Activated naive CD4-positive, alpha-beta T cell treated with Interleukin-2 at 50 U/mL for 16 hours (primary cell): ENCODE results near the gene TDRD6.
"Not testable (repeated sequence)": the region's sequence is repeated elsewhere in the genome, so short reads cannot be mapped to it uniquely, and the experiment has no call there.

ENCODE experiments used
- DNase-seq: peaks from one replicate; pipeline ENCODE4 v3.0.0-alpha.2; 2020

Gene TDRD6

GRCh38 chr6:46688966-46689335 is 1.3 kb downstream of the TDRD6 start:
- no peak for DNase-seq

DNA sequence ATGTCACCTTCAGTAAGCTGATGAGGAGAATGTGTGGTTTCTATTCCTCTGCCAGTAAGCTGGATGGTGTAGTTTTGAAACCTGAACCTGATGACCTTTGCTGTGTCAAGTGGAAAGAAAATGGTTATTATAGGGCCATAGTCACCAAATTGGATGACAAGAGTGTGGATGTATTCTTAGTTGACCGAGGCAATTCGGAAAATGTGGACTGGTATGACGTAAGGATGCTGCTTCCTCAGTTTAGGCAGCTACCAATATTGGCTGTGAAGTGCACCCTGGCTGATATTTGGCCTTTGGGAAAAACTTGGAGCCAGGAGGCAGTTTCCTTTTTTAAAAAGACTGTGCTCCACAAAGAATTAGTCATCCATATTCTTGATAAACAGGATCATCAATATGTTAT is 2.0 kb downstream of the TDRD6 start:
- DNase-seq = no peak

DNA sequence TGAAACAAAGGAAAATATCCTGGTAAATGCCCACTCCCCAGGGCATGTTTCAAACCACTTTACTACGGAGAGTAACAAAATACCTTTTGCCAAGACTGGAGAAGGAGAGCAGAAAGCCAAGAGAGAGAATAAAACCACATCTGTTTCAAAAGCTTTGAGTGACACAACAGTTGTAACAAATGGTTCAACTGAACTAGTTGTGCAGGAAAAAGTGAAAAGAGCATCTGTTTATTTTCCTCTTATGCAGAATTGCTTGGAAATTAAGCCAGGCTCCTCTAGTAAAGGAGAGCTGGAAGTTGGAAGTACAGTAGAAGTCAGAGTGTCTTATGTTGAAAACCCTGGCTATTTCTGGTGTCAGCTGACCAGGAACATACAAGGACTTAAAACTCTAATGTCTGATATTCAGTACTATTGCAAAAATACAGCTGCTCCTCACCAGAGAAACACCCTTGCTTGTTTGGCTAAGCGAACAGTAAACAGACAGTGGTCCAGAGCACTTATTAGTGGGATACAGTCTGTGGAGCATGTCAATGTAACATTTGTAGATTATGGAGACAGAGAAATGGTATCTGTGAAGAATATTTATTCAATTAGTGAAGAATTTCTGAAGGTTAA is 2.6 kb downstream of the TDRD6 start:
- no peak for DNase-seq

DNA sequence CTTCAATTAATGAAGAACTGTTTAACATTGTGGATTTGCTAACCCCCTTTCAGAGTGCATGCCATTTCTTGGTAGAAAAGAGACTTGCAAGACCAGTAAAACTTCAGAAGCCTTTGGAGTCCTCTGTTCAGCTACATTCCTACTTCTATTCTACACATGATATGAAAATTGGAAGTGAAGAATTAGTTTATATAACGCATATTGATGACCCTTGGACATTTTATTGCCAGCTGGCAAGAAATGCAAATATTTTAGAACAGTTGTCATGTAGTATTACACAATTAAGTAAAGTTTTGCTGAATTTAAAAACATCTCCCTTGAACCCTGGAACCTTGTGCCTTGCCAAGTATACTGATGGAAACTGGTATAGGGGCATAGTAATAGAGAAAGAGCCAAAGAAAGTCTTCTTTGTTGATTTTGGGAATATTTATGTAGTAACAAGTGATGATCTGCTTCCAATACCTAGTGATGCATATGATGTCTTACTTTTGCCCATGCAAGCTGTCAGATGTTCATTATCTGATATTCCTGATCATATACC is 3.3 kb downstream of the TDRD6 start:
- no peak for DNase-seq

DNA sequence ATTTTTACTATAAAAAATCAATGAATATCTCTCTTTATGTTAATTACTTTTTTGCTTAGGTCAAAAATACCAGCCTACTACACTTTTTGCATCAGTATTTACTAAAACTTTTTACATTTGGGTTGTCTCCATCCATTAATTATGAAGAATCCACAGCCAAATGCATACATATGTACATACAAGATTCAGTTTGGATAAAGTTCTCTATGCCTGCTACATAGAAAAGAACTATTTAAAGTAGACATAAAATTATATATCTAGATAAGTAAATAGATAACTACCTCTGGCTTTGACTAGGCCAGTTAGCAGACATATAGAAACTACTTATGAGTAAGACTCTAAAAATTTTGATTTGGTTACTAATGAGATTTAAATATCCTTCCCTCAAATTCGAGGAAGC is 12.3 kb downstream of the TDRD6 start:
- DNase-seq = no peak

- DNase-seq = no peak
Observed at GRCh38 chr6:46704562-46704961, 16.9 kb downstream of the TDRD6 start.

GRCh38 chr6:46706464-46706863 is 18.8 kb downstream of the TDRD6 start:
- no peak for DNase-seq

- DNase-seq = no peak
Observed at GRCh38 chr6:46711491-46711890, 23.8 kb downstream of the TDRD6 start.

DNA sequence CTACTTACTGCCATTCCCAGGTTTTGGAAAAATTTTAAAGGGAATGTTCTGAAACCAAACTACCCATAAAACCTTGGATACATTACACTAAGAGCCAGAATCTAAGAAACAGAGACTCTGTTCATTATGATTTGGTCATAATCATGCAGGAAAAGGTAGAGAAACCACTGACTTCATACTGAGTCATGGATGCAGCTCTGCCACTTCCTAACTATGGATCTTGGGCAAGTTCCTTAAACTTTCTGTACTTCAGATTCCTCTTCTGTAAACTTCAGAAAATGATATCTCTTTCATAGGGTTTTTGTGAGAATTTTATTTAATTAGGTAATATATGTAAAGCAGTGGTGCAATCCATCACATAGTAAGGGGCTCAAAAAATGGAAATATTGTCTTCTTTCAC is 27.5 kb downstream of the TDRD6 start:
- DNase-seq = no peak

DNA sequence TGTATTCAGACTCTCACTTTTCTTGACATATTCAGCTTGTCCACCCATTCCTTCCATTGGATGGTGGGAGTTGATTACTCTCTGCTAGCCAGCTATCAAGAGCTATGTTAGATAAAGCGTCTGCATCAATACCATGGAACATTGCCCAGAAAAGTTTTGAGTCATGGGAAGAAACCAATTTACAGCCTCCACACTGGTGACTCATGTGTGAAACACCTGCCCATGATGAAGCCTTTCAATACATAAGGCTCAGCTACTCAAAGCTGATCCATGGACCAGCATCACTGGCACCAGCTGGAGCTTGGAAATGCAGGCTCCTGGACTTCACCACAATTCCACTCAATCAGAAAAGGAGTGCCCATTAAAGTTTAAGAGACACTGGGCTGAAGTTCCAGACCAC is 31.4 kb downstream of the TDRD6 start:
- DNase-seq = no peak

DNA sequence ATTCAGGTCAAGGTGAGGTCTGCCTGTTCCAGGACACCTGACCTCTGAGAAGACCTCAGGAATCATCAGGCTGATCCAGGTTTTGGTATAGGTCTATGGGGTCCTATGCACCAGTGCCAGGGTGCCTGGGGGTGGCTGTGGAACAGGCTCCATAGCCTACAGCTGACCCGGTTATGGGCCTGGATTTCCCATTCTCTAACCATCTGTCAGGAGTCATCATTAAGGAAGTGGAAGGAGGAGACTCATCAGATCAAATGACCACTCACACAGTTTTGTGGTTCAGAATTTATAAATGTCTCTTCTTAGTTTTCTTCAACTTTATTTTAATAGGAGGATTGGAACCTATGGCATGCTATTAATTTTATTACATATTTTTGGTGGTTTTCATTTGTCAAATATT is 32.7 kb downstream of the TDRD6 start:
- no peak for DNase-seq

- no peak for DNase-seq
Observed at GRCh38 chr6:46729787-46730326, 42.2 kb downstream of the TDRD6 start.

DNA sequence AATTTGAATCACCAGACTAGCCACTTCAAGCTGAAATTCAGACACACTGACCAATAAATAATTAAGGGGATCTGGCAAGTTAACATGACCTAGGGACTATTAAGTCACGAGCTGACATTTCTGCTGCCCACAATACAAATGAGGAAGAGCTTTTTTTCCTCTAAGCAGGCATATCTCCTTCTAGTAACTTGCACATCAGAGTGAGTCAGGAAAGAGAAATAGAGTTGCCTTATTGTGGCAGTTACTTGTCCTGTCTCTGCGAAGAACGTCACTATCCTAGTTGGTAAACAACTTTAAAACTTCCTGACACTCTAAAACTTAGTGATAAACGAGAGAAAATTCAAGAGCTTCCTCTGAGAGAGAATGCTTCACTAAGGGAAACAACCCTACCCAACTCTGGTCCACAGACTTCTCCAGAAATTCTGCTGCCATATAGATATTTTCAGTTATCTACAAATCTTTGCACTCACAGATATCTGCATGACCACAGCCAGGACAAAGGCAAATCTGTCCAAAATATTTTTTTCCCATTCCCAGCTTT is 43.3 kb downstream of the TDRD6 start:
- no peak for DNase-seq

DNA sequence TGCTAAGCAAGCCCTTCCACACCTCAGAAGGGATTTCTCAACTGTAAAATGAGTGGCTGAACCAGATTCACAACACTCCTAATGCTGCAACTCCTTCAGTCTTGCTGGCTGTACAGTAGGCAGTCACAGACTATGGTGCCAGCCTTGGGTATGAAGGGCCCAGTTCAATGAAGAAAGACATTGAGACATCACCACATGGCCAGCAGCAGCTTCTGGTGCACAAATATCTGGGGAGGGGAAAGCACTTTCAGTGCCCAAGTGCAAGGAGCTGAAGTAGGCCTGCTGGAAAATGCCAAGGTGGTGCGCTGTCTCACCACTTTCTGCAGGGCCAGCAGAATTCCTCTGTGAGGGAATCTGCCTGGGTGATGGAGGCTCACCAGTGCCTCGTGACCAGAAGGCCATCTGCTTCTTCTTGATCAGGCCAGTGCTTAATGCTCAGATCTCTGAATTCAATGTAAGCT is 45.7 kb downstream of the TDRD6 start:
- DNase-seq = no peak

DNA sequence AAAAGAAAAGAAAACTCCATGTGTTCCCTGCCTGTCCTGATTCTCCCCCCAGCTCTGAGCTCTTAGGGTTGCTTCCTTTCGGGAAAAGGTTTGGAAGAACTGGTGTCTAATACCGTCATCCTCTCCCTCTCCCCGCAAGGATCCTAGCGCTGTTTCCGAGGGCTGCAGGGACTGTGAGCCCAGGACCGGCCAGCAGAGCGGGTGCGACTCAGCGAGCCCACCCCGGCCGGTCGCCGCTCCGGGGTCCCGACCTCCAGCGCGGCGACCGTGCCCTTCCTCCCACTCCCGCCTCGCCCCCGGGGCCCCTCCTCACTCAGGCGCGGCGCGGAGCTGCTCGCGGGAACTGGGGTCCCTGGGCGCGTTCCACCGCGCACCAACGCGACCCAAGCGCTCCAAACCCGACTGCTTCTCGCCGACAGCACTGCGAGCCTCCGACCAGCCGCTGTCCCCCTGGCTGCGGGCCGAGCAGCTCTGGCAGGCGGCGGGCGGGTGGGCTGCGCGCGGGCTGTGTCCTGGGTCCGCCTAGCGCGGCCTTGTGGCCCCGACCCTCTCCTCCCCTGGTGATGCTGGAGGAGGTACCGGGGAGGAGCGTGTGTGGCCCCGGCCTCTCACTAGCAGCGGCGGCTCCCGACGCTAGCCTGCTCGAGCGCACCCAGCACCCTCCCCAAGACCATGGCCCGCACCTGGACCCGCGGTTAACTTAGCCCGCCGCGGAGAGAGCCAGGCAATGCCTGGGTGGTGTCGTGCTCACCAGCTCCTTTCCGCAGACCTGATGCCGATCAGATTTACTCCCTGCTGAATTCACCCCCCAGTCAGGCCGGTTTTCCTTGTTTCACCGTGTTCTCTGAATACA is 47.4 kb downstream of the TDRD6 start, which contains the start of gene PLA2G7:
TSS of gene PLA2G7 (minus strand) at position 509 of the 853 bp plus-strand sequence. CDS start 12,484 bp downstream, outside the sequence.
- no peak for DNase-seq

GRCh38 chr6:46735720-46736031 is 48.0 kb downstream of the TDRD6 start:
- no peak for DNase-seq

DNA sequence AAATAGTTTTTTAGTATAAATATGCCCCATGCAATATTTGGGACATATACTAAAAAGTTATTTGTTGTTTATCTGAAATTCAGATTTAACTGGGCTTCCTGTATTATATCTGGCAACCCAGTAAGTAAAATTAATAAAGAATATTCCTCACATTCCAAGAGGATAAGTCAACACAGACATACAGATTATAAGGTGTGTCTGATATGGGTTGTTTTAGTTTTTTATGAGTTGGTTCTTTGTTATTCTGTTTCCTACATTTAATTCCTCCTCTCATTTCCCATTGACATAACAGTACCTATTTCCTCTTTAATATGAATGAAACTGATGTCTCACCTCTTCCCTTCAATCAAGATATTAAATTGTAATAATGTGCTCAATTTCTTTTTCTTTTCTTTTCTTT is 49.2 kb downstream of the TDRD6 start:
- DNase-seq = no peak

DNA sequence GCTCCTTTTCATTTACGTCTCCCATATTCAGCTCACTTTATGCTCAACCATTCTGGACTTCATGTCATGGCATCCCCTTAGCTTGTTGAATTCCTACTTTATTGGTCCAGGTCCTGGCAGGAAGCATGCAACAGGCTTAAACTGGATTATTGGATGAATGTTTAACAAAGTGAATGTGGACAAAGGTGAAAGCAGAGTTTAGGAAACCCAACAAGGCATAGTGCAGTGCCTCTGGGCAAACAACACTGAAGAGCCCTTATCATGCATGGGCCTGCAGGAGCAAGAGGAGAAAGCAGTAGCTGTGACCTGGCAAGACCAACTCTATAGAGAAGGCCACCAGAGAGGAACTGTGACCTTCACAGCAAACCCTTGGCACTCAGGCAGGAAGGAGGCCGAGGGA is 53.8 kb downstream of the TDRD6 start:
- no peak for DNase-seq

DNA sequence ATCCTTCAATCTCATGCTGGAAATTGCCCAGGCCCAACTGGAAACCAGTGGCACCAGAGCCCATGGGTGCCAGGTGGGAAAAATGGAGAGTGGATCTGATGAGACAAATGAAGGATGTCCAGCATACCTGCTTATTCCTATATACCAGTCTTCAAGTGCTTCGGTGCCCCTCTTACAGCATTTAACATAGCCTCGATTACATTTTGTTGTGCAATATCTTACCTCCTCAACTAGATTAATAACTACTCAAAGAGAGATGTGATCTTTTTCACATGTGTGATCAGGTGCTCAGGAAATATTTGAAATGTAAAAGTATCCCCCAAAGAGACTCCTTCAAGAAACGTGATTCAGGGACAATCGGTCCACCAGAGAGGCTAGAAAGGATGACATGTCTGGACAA is 54.2 kb downstream of the TDRD6 start:
- DNase-seq = no peak

DNA sequence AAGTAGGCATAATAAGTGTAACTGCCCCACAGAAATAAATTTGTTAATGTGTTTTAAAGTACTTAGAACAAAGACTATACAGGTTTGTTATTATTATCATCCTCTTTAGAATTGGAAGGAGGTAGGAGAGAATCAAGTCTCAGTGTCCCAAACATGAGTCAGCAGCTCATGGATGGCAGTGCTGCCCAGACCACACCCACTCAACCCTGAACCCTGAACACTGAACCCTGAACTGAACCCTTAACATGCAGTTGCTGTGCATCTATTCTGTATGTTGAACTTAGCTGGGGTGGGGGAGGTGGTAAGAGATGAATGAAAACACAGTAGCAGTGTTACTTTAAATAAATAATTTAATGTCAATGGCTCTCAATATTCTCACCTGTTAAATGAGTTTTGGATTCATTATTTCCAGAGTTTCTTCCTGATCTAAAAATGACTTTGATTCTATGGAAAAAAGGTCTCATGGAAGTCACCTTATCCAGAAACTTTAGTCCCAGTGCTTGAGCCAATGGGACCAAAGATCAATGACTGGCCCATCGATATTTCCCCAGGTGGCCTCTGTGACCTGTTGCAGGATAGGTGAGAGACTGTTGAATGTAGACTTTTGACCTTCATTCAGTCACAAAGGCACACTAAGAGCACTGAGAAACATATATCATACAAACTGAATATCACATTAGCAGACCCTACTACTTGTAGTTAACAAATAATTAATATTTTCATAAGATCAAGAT is 55.9 kb downstream of the TDRD6 start:
- no peak for DNase-seq

- not testable (repeated sequence) for DNase-seq
Observed at GRCh38 chr6:46744159-46744725, 56.6 kb downstream of the TDRD6 start.

GRCh38 chr6:46745973-46746372 is 58.3 kb downstream of the TDRD6 start:
- DNase-seq = no peak

- no peak for DNase-seq
Observed at GRCh38 chr6:46746696-46747095, 59.0 kb downstream of the TDRD6 start, which contains the start of gene ANKRD66. Gene ANKRD66 (plus strand): TSS chr6:46746933. CDS start chr6:46751949, 5,016 bp downstream.
